ENCODE measurements around the gene SLC27A6. TPM values are rescaled to one million over a fixed set of nuclear protein-coding genes. Genes with fewer than 3 reads are reported as not detected.

The SLC27A6 gene
- total RNA-seq, 1 donor from 2014 or later = 26.3 TPM

- no peak overlapping the region for H3K27ac Mint-ChIP-seq
- DNase-seq (ENCODE audit: low spot score in 2 of 2, unreplicated experiment in 2 of 2) = no peak
- no peaks in the 10 kb centered on the region for H3K9me3 Mint-ChIP-seq
- H3K36me3 Mint-ChIP-seq = no peaks in the 10 kb centered on the region
- H3K4me3 Mint-ChIP-seq = no peak overlapping the region
- TF ChIP-seq CTCF (IDR thresholded peaks at IDR 0.05; ENCODE audit: unreplicated experiment) = no peak
- H3K4me1 Mint-ChIP-seq = peaks cover 21% of the 10 kb centered on the region
- no peaks in the 10 kb centered on the region for H3K27me3 Mint-ChIP-seq (ENCODE audit: low read depth)
Measured at GRCh38 chr5:129078660-129079059, 113.4 kb downstream of the SLC27A6 start.

DNA sequence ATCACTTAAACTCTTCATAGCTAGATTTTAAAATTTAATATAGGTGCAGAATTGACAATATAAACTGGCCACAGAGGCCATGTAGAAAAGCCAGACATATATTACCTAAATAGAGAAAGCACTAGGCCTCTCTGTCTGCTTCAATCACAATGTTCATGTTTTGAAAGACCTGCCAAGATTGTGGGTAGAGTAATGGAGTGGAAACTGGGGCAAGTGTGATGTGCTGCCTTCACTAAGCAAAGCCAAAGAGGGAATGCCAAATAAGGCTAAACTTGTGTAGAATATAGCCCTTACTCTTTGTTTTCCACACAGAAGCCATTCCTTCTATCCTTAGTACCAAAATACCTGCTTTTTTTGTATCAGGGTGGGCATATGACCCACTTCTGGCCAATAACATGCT is 114.2 kb downstream of the SLC27A6 start:
- H3K27ac Mint-ChIP-seq = no peak overlapping the region
- H3K27me3 Mint-ChIP-seq (ENCODE audit: low read depth) = no peaks in the 10 kb centered on the region
- H3K4me1 Mint-ChIP-seq = peaks cover 21% of the 10 kb centered on the region
- no peaks in the 10 kb centered on the region for H3K36me3 Mint-ChIP-seq
- DNase-seq (ENCODE audit: low spot score in 2 of 2, unreplicated experiment in 2 of 2) = no peak
- H3K9me3 Mint-ChIP-seq = no peaks in the 10 kb centered on the region
- no peak for TF ChIP-seq CTCF (IDR thresholded peaks at IDR 0.05; ENCODE audit: unreplicated experiment)
- H3K4me3 Mint-ChIP-seq = no peak overlapping the region

GRCh38 chr5:129080766-129081165 is 115.5 kb downstream of the SLC27A6 start:
- no peak overlapping the region for H3K27ac Mint-ChIP-seq
- no peaks in the 10 kb centered on the region for H3K27me3 Mint-ChIP-seq (ENCODE audit: low read depth)
- H3K9me3 Mint-ChIP-seq = no peaks in the 10 kb centered on the region
- H3K4me3 Mint-ChIP-seq = no peak overlapping the region
- no peak for TF ChIP-seq CTCF (IDR thresholded peaks at IDR 0.05; ENCODE audit: unreplicated experiment)
- no peak for DNase-seq (ENCODE audit: low spot score in 2 of 2, unreplicated experiment in 2 of 2)
- peaks cover 21% of the 10 kb centered on the region for H3K4me1 Mint-ChIP-seq
- H3K36me3 Mint-ChIP-seq = no peaks in the 10 kb centered on the region

DNA sequence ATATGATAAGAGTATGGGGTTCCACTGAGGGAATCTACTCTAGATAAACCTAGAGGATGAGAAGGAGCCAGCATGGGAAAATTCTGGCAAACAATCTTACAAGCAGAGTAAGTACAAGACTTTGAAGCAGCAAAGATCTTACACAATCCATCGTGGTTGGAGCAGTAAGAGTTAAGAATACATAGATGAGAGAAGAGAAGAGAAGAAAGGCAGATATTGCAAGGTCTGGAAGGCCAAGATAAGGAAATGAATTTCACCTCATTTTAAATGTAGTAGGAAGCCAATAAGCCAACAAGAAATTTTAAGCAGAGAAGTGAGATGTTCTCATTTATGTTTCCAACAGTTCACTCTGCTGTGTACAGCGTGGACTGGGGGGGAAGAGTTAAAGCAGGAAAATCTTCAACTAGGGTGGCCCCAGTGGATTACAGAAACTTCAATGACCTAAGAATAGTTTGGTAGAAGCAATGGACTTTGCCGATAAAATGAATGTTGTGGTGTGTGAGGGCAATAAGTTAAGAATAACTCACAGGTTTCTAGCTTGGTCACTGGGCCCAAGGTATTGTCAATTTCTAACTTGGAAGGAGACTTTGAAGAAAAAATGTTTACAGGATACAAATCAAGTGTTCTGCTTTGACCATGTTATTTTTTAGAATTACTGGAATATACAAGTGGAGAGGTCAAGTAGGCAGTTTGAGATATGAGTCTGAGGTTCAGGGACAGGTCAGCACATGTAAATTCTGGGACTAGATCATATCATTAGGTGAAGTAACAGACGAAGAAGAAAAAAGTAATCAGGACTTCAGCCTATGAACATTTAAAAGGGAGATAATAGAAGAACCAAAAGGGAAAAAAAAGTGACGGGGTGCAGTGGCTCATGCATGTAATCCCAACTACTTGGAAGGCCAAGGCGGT is 117.2 kb downstream of the SLC27A6 start:
- no peaks in the 10 kb centered on the region for H3K36me3 Mint-ChIP-seq
- no peak overlapping the region for H3K27ac Mint-ChIP-seq
- no peak for TF ChIP-seq CTCF (IDR thresholded peaks at IDR 0.05; ENCODE audit: unreplicated experiment)
- no peak for DNase-seq (ENCODE audit: low spot score in 2 of 2, unreplicated experiment in 2 of 2)
- peaks cover 12% of the 10 kb centered on the region for H3K4me1 Mint-ChIP-seq
- no peaks in the 10 kb centered on the region for H3K9me3 Mint-ChIP-seq
- H3K4me3 Mint-ChIP-seq = no peak overlapping the region
- no peaks in the 10 kb centered on the region for H3K27me3 Mint-ChIP-seq (ENCODE audit: low read depth)

Other genes with a start within 250 kb of the SLC27A6 start
- 31.2 to 32.7 TPM (median 32.5 TPM) in 3 replicates for gene ISOC1, start 129.3 kb downstream of the SLC27A6 start, total RNA-seq

All from mesothelial cell of epicardium (in vitro differentiated cells).